Natural killer cell (primary cell): Measurements from ENCODE around the gene PLEKHG4B. TPM values are rescaled to one million over a fixed set of nuclear protein-coding genes. Genes with fewer than 3 reads are reported as not detected.

Source experiments
- ATAC-seq, 3 donors: fragments of 150-1000 bp in 2 of 3; fragments of 200-7000 bp in 1 of 3; cut with Tn5 transposase; 1 replicate in 1 of 3; 2 replicates in 2 of 3; pipeline ENCODE4 v1.10.0; 2021; ENCODE audit warnings: mild to moderate bottlenecking in 2 of 3, moderate library complexity in 2 of 3
- DNase-seq, 2 donors: peaks; one replicate each; pipeline versions ENCODE4 v3.0.0 to v3.0.0-alpha.2; 2013 to 2021; ENCODE audit warnings: mixed read lengths in 1 of 2
- H3K27ac ChIP-seq: one replicate; pipeline ENCODE4 v1.5.1; 2013; ENCODE audit warnings: mild to moderate bottlenecking, low read length
- H3K27me3 ChIP-seq: one replicate; pipeline ENCODE4 v1.6.1; 2013; ENCODE audit warnings: low read length; ENCODE audit not compliant: control insufficient read depth, insufficient read depth
- H3K36me3 ChIP-seq: one replicate; pipeline ENCODE4 v1.6.1; 2013; ENCODE audit warnings: low read length; ENCODE audit not compliant: control insufficient read depth, insufficient read depth
- H3K4me1 ChIP-seq: one replicate; pipeline ENCODE4 v1.6.1; 2013; ENCODE audit warnings: low read length; ENCODE audit not compliant: control insufficient read depth, insufficient read depth
- H3K4me3 ChIP-seq: one replicate; pipeline ENCODE4 v1.5.1; 2013; ENCODE audit warnings: low read length
- H3K9me3 ChIP-seq: one replicate; pipeline ENCODE4 v1.6.1; 2013; ENCODE audit warnings: low read length; ENCODE audit not compliant: control insufficient read depth, insufficient read depth
- H3K27ac Mint-ChIP-seq, 2 donors: one replicate each; pipeline ENCODE4 v1.8.0; 2022; ENCODE audit warnings: mild to moderate bottlenecking in 2 of 2, mixed read lengths in 2 of 2, moderate library complexity in 1 of 2
- H3K27me3 Mint-ChIP-seq, 2 donors: one replicate each; pipeline ENCODE4 v1.8.0; 2022; ENCODE audit warnings: low read depth in 2 of 2, mixed read lengths in 2 of 2
- H3K36me3 Mint-ChIP-seq: one replicate; pipeline ENCODE4 v1.8.0; 2022; ENCODE audit warnings: mixed read lengths
- H3K4me1 Mint-ChIP-seq, 2 donors: one replicate each; pipeline ENCODE4 v1.8.0; 2022; ENCODE audit warnings: mixed read lengths in 2 of 2
- H3K4me3 Mint-ChIP-seq: one replicate; pipeline ENCODE4 v1.8.0; 2022; ENCODE audit warnings: mild to moderate bottlenecking, moderate library complexity, mixed read lengths
- H3K9me3 Mint-ChIP-seq, 2 donors: one replicate each; pipeline ENCODE4 v1.8.0; 2022; ENCODE audit warnings: mixed read lengths in 2 of 2
- WGBS: methylation state at CpG from one replicate; pipeline ENCODE4 v1.1.7; 2013; ENCODE audit warnings: missing lambda C conversion rate; ENCODE audit not compliant: insufficient coverage; 5-methylcytosine and 5-hydroxymethylcytosine counted together
- intact Hi-C: fragments of 100-400 bp; cut with micrococcal nuclease; formaldehyde crosslinking; loops from one replicate; pipeline ENCODE4 v1.14.2; 2022
- total RNA-seq, 4 donors: library from RNA; stranded (reverse); fragments of 120-200 nt in 1 of 4; gene quantifications; one replicate each; pipeline versions ENCODE4 v1.2.3 to v1.2.4, GENCODE V29; 2013 to 2022
- TF ChIP-seq, protein P1 (sequence below): fragments of 200-600 bp; IDR thresholded peaks from one replicate; pipeline ENCODE4 v1.8.0; 2022; ENCODE audit warnings: antibody characterized with exemption

The PLEKHG4B gene
- total RNA-seq, 3 donors from 2014 or later (not counting 1 experiment from before 2014, with no cell fraction given): 0.07 TPM; not detected in 2

DNA sequence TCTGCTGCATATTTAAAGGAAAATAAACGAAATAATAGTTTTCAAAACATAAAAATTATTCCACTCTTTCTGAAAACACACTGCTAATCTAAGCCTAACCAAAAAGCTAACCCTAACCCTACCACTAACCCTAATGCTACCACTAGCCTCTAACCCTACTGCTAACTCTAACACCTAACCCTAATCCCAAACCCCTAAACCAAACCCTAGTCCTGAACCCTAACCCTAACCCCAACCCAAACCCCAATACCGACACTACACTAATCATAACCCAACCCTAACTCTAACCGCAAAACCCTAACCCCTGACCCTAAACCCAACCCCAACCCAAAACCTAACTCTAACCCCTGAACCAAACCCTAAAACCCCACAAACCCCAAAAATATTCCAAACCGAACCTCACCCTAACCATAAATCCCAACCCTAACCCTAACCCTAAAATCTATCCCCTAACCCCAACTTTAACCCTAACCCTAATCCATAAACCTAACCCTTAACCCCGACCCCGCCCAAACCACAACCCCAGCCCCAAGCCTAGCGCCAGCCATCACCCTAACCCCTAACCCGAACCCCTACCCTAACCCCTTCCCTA, 41.9 kb upstream of the PLEKHG4B start:
- H3K4me1 ChIP-seq: peaks cover 10% of the 10 kb centered on the region
- H3K27me3 ChIP-seq: peaks cover 17% of the 10 kb centered on the region
- peaks cover 3 to 5% of the 10 kb centered on the region in 2 donors for H3K9me3 Mint-ChIP-seq
- H3K27me3 Mint-ChIP-seq: peaks cover 19 to 38% of the 10 kb centered on the region in 2 donors
- H3K27ac Mint-ChIP-seq: no peak overlapping the region
- no peaks in the 10 kb centered on the region for H3K36me3 ChIP-seq
- TF ChIP-seq, protein P1, sequence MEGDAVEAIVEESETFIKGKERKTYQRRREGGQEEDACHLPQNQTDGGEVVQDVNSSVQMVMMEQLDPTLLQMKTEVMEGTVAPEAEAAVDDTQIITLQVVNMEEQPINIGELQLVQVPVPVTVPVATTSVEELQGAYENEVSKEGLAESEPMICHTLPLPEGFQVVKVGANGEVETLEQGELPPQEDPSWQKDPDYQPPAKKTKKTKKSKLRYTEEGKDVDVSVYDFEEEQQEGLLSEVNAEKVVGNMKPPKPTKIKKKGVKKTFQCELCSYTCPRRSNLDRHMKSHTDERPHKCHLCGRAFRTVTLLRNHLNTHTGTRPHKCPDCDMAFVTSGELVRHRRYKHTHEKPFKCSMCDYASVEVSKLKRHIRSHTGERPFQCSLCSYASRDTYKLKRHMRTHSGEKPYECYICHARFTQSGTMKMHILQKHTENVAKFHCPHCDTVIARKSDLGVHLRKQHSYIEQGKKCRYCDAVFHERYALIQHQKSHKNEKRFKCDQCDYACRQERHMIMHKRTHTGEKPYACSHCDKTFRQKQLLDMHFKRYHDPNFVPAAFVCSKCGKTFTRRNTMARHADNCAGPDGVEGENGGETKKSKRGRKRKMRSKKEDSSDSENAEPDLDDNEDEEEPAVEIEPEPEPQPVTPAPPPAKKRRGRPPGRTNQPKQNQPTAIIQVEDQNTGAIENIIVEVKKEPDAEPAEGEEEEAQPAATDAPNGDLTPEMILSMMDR: no peak
- no peak overlapping the region for H3K4me3 ChIP-seq
- intact Hi-C loops: no loop called here
- ATAC-seq: no peak
- no peak for DNase-seq
- H3K36me3 Mint-ChIP-seq: no peaks in the 10 kb centered on the region
- H3K9me3 ChIP-seq: peaks cover 3% of the 10 kb centered on the region
- 81% methylated on average over 8 of the region's 8 CpGs for WGBS
- H3K4me1 Mint-ChIP-seq: peaks cover 0 to 11% of the 10 kb centered on the region in 2 donors
- H3K4me3 Mint-ChIP-seq: no peak overlapping the region
- no peak overlapping the region for H3K27ac ChIP-seq

DNA sequence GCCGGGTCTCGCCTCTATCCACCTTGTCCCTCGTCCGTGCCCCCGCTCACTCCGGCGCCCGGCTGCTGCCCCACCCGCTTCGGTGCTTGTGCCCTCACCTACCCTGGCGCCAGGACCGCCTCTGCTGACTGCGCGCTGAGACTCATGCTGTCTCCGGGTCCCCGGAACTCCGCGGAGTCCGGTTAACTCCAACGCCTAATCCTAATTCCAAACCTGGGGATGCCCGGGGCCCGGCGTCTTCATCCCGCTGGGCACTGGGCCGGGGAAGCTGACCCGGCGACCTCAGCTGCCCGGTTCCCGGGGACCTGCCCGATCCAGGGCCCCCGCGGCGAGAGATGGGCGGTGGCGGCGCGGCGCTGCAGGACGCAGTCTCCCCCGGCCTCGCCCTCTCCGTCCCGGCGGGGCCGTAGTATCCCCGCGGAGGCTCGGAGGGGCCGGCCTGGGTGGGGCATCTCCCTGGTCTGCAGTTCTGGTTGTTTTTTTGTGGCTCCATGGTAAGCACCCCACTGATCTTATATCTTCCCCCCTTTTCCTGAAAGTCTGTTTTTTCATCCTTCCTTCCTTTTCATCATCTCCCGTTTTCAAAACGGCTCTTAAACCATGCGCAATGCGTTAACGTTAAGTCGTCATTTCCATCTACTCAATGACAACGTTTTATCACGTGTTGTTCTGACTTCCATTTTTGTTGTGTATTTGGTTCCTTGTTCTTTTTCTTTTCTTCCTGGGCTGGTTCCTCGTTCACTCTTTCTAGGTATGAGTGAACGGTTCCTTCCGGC, 41.1 kb upstream of the PLEKHG4B start:
- intact Hi-C loops: no loop called here
- H3K27me3 Mint-ChIP-seq: peaks cover 24 to 38% of the 10 kb centered on the region in 2 donors
- H3K27ac ChIP-seq: no peak overlapping the region
- no peak overlapping the region for H3K4me3 Mint-ChIP-seq
- peaks cover 3% of the 10 kb centered on the region for H3K9me3 ChIP-seq
- no peak for DNase-seq
- H3K36me3 Mint-ChIP-seq: no peaks in the 10 kb centered on the region
- WGBS: 82% methylated on average over 60 of the region's 60 CpGs
- no peak overlapping the region for H3K27ac Mint-ChIP-seq
- H3K9me3 Mint-ChIP-seq: peaks cover 3 to 5% of the 10 kb centered on the region in 2 donors
- no peak overlapping the region for H3K4me3 ChIP-seq
- H3K36me3 ChIP-seq: no peaks in the 10 kb centered on the region
- TF ChIP-seq, protein P1: no peak
- H3K4me1 ChIP-seq: peaks cover 10% of the 10 kb centered on the region
- no peak for ATAC-seq
- H3K4me1 Mint-ChIP-seq: peaks cover 0 to 11% of the 10 kb centered on the region in 2 donors
- H3K27me3 ChIP-seq: peaks cover 20% of the 10 kb centered on the region

DNA sequence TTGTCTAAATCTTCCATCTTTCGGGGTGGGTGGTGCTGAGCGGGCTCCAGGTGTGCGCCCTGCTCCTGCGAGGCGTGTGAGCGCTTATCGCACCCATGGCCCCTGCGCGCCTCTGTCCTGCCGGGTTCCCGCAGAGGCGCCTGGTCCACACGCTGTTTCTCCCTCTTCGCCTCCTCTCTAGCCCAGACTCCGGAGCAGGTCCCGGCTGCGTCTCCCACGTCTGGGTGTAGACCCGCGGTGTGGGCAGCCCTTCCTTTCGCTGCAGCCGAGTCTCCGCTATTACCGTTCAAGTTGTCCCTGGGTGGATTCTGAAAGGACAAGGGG, 40.5 kb upstream of the PLEKHG4B start:
- ATAC-seq (no peak), DNase-seq (no peak)
- Histone ChIP-seq H3K27me3 (peaks cover 20% of the 10 kb centered on the region), H3K4me3 (no peak overlapping the region), H3K36me3 (no peaks in the 10 kb centered on the region), H3K9me3 (peaks cover 3% of the 10 kb centered on the region), H3K27ac (no peak overlapping the region), H3K4me1 (peaks cover 10% of the 10 kb centered on the region)
- H3K4me3 Mint-ChIP-seq: no peak overlapping the region
- H3K36me3 Mint-ChIP-seq: no peaks in the 10 kb centered on the region
- no peak overlapping the region for H3K27ac Mint-ChIP-seq
- peaks cover 24 to 38% of the 10 kb centered on the region in 2 donors for H3K27me3 Mint-ChIP-seq
- H3K4me1 Mint-ChIP-seq: peaks cover 0 to 11% of the 10 kb centered on the region in 2 donors
- TF ChIP-seq, protein P1: no peak
- H3K9me3 Mint-ChIP-seq: peaks cover 3 to 5% of the 10 kb centered on the region in 2 donors
- WGBS: 86% methylated on average over 24 of the region's 24 CpGs
- intact Hi-C loops: no loop called here
